Liver (tissue), 9 donors: ENCODE data around the gene F7. TPM values are rescaled to one million over a fixed set of nuclear protein-coding genes. Genes with fewer than 3 reads are reported as not detected.

Experiments
- DNase-seq: peaks from one replicate; pipeline ENCODE4 v3.0.0-alpha.2; 2017; ENCODE audit warnings: low spot score
- H3K27ac ChIP-seq, 2 donors: one replicate each; pipeline ENCODE4 v1.7.0; 2013; ENCODE audit warnings: inconsistent platforms in 2 of 2, low read length in 2 of 2, control low read depth in 1 of 2, low read depth in 1 of 2, mild to moderate bottlenecking in 1 of 2
- H3K27me3 ChIP-seq, 4 donors: one replicate each; pipeline versions ENCODE4 v1.6.1 to v1.7.0; 2013; ENCODE audit warnings: low read length in 3 of 4, inconsistent platforms in 1 of 4, mild to moderate bottlenecking in 1 of 4, moderate library complexity in 1 of 4; ENCODE audit not compliant: control insufficient read depth in 4 of 4, insufficient read depth in 4 of 4
- H3K36me3 ChIP-seq, 4 donors: one replicate each; pipeline versions ENCODE4 v1.6.1 to v1.7.0; 2013; ENCODE audit warnings: low read length in 3 of 4, mild to moderate bottlenecking in 3 of 4, low read depth in 1 of 4, moderate library complexity in 1 of 4; ENCODE audit not compliant: control insufficient read depth in 4 of 4, insufficient read depth in 3 of 4
- H3K4me1 ChIP-seq, 4 donors: one replicate each; pipeline versions ENCODE4 v1.6.1 to v1.7.0; 2013; ENCODE audit warnings: low read length in 3 of 4, mild to moderate bottlenecking in 3 of 4, moderate library complexity in 1 of 4; ENCODE audit not compliant: control insufficient read depth in 4 of 4, insufficient read depth in 4 of 4
- H3K4me3 ChIP-seq, 3 donors: one replicate each; pipeline versions ENCODE4 v1.6.1 to v1.7.0; 2013; ENCODE audit warnings: low read length in 3 of 3, control low read depth in 1 of 3, low read depth in 1 of 3, mild to moderate bottlenecking in 1 of 3
- H3K9ac ChIP-seq, 2 donors: one replicate each; pipeline ENCODE4 v1.7.0; 2013; ENCODE audit warnings: low read length in 2 of 2, mild to moderate bottlenecking in 2 of 2, moderate library complexity in 2 of 2, control low read depth in 1 of 2, low read depth in 1 of 2
- H3K9me3 ChIP-seq, 4 donors: one replicate each; pipeline versions ENCODE4 v1.6.1 to v1.7.0; 2013; ENCODE audit warnings: low read length in 3 of 4; ENCODE audit not compliant: control insufficient read depth in 4 of 4
- EGR1 ChIP-seq, 2 donors: IDR thresholded peaks; 2 replicates each; pipeline ENCODE4 v1.6.1; 2016 to 2018; ENCODE audit warnings: antibody characterized with exemption in 2 of 2, low read depth in 2 of 2
- FOXA1 ChIP-seq: IDR thresholded peaks from 2 replicates; pipeline ENCODE4 v1.6.1; 2016; ENCODE audit warnings: antibody characterized with exemption
- FOXA2 ChIP-seq: IDR thresholded peaks from 2 replicates; pipeline ENCODE4 v1.6.1; 2016; ENCODE audit warnings: antibody characterized with exemption
- GABPA ChIP-seq, 2 donors: IDR thresholded peaks in 1 of 2; conservative IDR thresholded peaks in 1 of 2; 2 replicates each; pipeline ENCODE4 v1.6.1; 2016; ENCODE audit warnings: antibody characterized with exemption in 2 of 2, mild to moderate bottlenecking in 1 of 2, moderate library complexity in 1 of 2
- HNF4A ChIP-seq, 2 donors: conservative IDR thresholded peaks; 2 replicates each; pipeline ENCODE4 v1.6.1; 2016; ENCODE audit warnings: antibody characterized with exemption in 2 of 2, mild to moderate bottlenecking in 2 of 2
- HNF4G ChIP-seq: IDR thresholded peaks from 2 replicates; pipeline ENCODE4 v1.6.1; 2016; ENCODE audit warnings: antibody characterized with exemption
- JUND ChIP-seq, 2 donors: IDR thresholded peaks; 2 replicates each; pipeline ENCODE4 v1.6.1; 2016; ENCODE audit warnings: antibody characterized with exemption in 2 of 2
- MAX ChIP-seq: IDR thresholded peaks from 2 replicates; pipeline ENCODE4 v1.6.1; 2016; ENCODE audit warnings: antibody characterized with exemption
- NR2F2 ChIP-seq: IDR thresholded peaks from 2 replicates; pipeline ENCODE4 v1.6.1; 2016; ENCODE audit warnings: antibody characterized with exemption
- RAD21 ChIP-seq, 2 donors: IDR thresholded peaks; 2 replicates each; pipeline ENCODE4 v1.6.1; 2016; ENCODE audit warnings: antibody characterized with exemption in 2 of 2, mild to moderate bottlenecking in 2 of 2
- REST ChIP-seq: IDR thresholded peaks from 2 replicates; pipeline ENCODE4 v1.6.1; 2016; ENCODE audit warnings: antibody characterized with exemption, mild to moderate bottlenecking
- RXRA ChIP-seq, 2 donors: IDR thresholded peaks; 2 replicates each; pipeline ENCODE4 v1.6.1; 2017 to 2018; ENCODE audit warnings: antibody characterized with exemption in 2 of 2, mild to moderate bottlenecking in 1 of 2
- SP1 ChIP-seq: IDR thresholded peaks from 2 replicates; pipeline ENCODE4 v1.6.1; 2018; ENCODE audit warnings: antibody characterized with exemption, mild to moderate bottlenecking
- TAF1 ChIP-seq: conservative IDR thresholded peaks from 2 replicates; pipeline ENCODE4 v1.6.1; 2016; ENCODE audit warnings: antibody characterized with exemption, mild to moderate bottlenecking
- ZBTB33 ChIP-seq: IDR thresholded peaks from 2 replicates; pipeline ENCODE4 v1.6.1; 2016; ENCODE audit warnings: antibody characterized with exemption
- WGBS: extraction: QIAGEN DNeasy Blood & Tissue Kit; methylation state at CpG from one replicate; pipeline ENCODE4 v1.1.7; 2013; 5-methylcytosine and 5-hydroxymethylcytosine counted together
- polyA plus RNA-seq, 2 donors: library from polyadenylated mRNA; stranded (reverse) in 1 of 2; unstranded in 1 of 2; fragments of 200-250 nt in 1 of 2; fragments of >200 nt in 1 of 2; fragmentation: Nextera tagmentation in 1 of 2; extraction: Ambion mirVana in 1 of 2; gene quantifications; one replicate each; pipeline versions ENCODE4 v1.2.1 to v1.2.3, GENCODE V29; 2013 to 2015
- total RNA-seq, 2 donors: library from RNA; depleted of rRNA; stranded (reverse); fragments of >200 nt; gene quantifications; one replicate each; pipeline ENCODE4 v1.2.3, GENCODE V29; 2014
- TF ChIP-seq, protein P1 (sequence below): fragments of 150-350 bp; IDR thresholded peaks from 2 replicates; pipeline ENCODE4 v1.5.1; 2017; ENCODE audit warnings: improper control_type of control experiment, low read depth, low read length; ENCODE audit not compliant: missing input control
- TF ChIP-seq, protein P2 (sequence below): IDR thresholded peaks from 2 replicates; pipeline ENCODE4 v1.6.1; 2016; ENCODE audit warnings: antibody characterized with exemption
- donor health status: healthy.
- donor health status: healthy.
- donor health status: healthy.
- donor health status: healthy.
- donor health status: healthy.

The F7 gene
- total and polyA plus RNA-seq, 4 donors: 46.6 to 92.6 (median 66.2) TPM

- Histone ChIP-seq H3K27me3 (no peaks in the 10 kb centered on the region), H3K27ac (no peak overlapping the region), H3K36me3 (peaks cover 0 to 23% (median 9%) of the 10 kb centered on the region in 4 donors), H3K9ac (no peak overlapping the region), H3K4me1 (peaks cover 0 to 15% (median 8%) of the 10 kb centered on the region in 4 donors), H3K9me3 (no peaks in the 10 kb centered on the region), H3K4me3 (no peak overlapping the region)
- DNase-seq: no peak
- TF ChIP-seq, protein P1, sequence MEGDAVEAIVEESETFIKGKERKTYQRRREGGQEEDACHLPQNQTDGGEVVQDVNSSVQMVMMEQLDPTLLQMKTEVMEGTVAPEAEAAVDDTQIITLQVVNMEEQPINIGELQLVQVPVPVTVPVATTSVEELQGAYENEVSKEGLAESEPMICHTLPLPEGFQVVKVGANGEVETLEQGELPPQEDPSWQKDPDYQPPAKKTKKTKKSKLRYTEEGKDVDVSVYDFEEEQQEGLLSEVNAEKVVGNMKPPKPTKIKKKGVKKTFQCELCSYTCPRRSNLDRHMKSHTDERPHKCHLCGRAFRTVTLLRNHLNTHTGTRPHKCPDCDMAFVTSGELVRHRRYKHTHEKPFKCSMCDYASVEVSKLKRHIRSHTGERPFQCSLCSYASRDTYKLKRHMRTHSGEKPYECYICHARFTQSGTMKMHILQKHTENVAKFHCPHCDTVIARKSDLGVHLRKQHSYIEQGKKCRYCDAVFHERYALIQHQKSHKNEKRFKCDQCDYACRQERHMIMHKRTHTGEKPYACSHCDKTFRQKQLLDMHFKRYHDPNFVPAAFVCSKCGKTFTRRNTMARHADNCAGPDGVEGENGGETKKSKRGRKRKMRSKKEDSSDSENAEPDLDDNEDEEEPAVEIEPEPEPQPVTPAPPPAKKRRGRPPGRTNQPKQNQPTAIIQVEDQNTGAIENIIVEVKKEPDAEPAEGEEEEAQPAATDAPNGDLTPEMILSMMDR: no peak
- TF ChIP-seq REST (no peak), TAF1 (no peak), HNF4A (conservative IDR thresholded peaks at IDR 0.05) (no peak), NR2F2 (no peak), JUND (IDR thresholded peaks at IDR 0.05) (no peak), FOXA1 (no peak), FOXA2 (no peak), ZBTB33 (no peak), GABPA (IDR thresholded peaks at IDR 0.05 in 1 of 2, conservative IDR thresholded peaks at IDR 0.05 in 1 of 2) (no peak), RXRA (IDR thresholded peaks at IDR 0.05) (no peak), MAX (no peak), HNF4G (no peak), EGR1 (IDR thresholded peaks at IDR 0.05; ENCODE audit: low read depth in 2 of 2) (no peak), RAD21 (IDR thresholded peaks at IDR 0.05) (no peak), SP1 (no peak)
- TF ChIP-seq, protein P2, sequence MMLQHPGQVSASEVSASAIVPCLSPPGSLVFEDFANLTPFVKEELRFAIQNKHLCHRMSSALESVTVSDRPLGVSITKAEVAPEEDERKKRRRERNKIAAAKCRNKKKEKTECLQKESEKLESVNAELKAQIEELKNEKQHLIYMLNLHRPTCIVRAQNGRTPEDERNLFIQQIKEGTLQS: no peak
- 93% methylated on average over 12 of the region's 12 CpGs for WGBS
Observed at GRCh38 chr13:113145496-113145895, 39.9 kb downstream of the F7 start.
